Stimulated activated CD8-positive, alpha-beta memory T cell treated with anti-CD3 and anti-CD28 coated beads, Interleukin-7, amount 100 ng/mL, for 4 hours (primary cell): Measurements from ENCODE around the gene FLT3LG.
"Not testable (repeated sequence)": the region's sequence is repeated elsewhere in the genome, so short reads cannot be mapped to it uniquely, and the experiment has no call there.

ENCODE experiments used
- DNase-seq, 2 donors: peaks; one replicate each; pipeline ENCODE4 v3.0.0-alpha.2; 2020; ENCODE audit warnings: low read depth in 2 of 2

FLT3LG gene

DNA sequence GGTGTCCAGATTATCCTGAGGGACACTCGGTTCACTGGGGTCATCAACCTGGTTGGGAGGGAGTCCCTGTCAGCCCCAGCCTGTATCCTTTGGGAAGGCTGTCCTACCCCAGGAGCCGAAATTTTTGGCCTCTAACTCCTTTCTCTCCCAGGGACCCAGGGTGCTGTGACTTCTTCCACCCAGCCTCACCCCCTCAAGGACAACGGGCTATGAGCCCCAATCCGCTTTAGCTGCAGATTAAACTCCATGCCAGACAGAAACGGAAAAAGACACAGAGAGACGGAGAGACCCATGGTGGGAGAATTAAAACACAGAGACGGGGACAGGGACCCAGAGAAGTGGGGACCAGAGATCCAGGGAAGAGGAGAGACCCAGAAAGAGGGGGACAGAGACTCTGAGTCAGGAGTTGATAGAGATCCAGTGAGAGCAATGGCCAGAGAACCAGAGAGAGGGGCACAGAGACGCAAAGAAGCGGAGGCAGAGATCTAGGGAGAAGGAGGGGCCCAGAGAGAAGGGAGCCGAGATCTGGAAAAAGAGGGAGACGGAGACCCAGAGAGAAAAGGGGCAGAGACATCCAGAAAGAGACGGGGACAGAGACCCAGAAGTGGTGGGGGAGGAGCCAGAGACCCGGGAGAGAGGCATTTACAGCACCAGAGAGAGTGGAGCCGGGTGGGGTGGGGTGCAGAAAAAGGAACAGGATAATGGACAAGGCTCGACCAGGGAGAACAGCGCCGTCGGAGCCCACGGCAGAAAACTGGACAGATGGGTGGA, 33.4 kb upstream of the FLT3LG start:
- DNase-seq = no peak

DNA sequence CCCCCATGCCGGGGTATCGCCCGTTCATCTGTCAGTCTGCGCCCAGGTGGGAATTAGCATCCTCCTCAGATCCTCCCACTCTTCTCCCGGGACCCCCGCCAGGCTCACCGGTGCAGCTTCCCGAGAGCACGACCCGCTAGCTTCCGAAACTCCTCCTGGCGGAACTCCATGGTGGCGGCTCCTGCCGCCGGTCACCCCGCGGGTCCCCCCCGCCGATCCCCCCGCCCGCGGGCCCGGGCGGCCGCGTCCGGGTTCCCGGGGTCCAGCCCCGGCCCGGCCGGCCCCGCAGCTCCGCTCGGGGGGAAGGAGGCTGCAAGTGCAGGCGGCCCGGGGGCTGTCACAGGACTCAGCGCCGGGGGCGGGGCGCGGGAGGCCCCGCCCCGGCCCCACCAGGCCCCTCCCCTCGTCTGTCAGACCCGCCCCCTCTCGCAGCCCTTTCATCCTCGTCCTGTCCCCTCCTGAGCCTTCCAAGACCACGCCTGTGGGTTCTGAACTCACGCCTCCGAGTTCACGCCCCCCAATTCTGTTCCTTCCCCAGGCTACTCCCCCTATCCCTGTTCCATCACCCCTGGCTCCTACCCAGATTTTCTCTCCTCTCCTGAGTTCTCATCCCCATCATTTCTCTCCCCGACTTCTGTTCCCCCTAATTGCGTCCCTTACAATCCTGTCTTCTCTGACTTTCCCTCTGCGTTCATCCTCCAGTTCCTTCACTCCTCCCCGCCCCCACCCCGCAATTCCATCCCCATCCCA, 32.6 kb upstream of the FLT3LG start, which contains the start of gene SLC17A7:
Gene SLC17A7, minus strand, starts transcription at position 318 of the 750 bp plus-strand sequence. Its CDS starts 148 bp downstream, at position 170.
- no peak for DNase-seq

DNA sequence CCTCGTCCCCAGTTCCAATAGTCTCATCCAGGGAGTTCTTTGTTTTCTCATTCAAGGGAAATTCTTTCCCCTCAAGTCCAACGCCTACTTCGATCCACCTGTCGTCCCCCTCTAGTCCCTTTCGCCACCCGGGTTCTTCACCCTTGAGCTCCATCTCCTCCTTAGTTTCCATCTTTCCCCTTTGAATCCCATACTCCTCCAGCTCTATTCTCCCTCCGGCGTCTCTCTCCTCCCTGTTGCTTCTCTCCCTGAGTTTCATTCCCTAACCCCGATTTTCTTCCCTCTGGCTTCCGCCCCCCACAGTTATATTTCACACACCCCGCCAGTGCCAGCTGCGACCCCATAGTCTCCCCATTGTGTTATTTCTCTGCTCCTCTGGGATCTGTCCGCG, 32.1 kb upstream of the FLT3LG start:
- DNase-seq = no peak

DNA sequence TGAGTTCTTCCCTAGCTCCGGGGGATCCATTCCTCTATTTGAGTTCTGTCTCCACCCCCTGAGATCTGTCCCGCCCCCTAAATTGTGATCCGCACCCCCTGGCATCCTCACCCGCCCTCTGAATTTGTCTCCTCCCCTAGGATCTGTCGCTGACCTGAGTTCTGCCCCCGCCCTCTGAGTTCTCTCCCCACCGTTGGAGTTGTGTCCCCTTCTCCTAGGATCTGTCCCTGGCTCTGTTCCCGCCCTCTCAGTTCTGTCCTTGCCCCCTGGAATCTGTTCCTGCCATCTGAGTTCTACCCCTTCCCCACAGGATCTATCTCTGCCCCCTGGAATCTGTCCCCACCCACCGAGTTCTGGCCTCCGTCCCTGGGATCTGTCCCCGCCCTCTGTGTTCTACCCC, 31.7 kb upstream of the FLT3LG start:
- DNase-seq = no peak

DNA sequence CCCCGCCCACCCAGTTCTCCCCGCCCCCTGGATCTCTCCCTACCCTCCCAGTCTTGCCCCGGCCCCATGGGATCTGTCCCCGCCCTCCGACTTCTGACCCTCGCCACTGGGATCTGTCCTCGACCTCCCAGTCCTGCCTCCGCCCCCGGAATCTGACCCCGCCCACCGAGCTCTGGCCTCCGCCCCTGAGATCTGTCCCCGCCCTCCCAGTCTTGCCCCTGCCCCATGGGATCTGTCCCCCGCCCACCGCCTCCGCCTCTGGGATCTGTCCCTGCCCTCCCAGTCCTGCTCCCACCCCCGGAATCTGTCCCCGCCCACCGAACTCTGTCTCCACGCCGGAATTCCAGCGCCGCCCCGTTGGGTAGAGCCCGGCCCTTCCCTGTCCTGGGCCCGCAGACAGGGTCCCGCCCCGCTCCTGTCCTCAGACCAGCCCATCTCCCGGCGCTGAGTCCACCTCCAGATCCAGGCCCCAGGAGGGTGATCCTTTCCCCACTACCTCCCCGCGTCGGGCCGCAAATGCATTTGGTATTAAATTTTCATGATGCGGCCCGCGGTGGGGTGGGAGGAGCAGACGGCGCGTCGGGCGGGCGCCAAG, 31.1 kb upstream of the FLT3LG start:
- peak in 1 of 2 donors; percentile 39 for DNase-seq

DNA sequence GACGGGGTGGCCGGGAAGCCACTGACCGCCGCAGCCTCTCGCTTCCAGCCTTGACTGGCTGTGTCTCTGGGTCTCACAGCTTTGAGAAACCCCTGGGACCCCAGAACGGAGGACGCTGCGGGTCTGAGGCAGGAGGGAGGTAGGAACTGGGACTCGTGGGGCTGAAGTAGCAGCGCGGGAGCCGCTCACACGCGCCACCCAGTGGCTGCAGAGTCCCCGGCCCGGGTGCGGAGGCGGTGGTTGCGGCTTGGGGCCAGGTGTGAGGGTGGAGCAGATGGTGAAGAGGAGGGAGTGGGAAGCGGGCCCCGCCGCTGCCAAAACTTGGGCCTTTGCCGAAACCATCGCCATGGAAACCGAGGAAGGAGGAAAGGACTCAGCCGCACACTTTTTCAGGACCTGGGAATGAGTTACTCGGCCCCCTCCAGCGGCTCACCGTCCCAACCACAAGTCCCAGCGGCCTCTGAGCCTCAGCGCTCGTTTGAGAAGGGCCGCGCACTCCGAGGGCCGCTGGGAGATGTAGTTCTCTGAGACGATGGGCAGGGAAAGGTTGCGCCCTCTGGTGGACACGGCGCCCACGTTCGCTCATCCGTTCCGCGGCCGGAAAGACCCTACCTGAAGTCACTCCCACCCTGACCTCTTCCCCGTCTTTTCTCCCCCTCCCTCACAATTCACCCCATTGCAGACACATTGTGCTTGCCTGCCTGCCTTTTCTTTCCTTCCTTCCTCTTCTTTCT, 30.5 kb upstream of the FLT3LG start:
- DNase-seq = peak; percentile 87 to 88

DNA sequence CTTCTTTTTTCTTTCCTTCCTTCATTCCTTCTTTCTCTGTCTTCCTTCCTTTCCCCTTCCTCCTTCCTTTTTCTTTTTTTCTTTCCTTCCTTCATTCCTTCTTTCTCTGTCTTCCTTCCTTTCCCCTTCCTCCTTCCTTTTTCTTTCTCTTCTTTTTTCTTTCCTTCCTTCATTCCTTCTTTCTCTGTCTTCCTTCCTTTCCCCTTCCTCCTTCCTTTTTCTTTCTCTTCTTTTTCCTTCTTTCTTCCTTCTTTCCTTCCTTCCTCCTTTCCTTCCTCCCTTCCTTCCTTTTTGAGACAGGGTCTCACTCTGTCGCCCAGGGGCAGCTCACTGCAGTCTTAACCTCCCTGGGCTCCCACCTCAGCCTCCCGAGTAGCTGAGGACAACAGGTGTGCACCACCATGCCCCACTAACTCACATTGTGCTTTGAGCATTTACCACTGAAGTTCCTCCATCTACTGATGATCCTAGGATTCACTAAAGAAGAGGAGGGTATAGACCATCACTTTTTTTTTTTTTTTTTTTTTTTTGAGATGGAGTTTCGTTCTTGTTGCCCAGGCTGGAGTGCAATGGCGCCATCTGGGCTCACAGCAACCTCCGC, 29.8 kb upstream of the FLT3LG start:
- not testable (repeated sequence) for DNase-seq

DNA sequence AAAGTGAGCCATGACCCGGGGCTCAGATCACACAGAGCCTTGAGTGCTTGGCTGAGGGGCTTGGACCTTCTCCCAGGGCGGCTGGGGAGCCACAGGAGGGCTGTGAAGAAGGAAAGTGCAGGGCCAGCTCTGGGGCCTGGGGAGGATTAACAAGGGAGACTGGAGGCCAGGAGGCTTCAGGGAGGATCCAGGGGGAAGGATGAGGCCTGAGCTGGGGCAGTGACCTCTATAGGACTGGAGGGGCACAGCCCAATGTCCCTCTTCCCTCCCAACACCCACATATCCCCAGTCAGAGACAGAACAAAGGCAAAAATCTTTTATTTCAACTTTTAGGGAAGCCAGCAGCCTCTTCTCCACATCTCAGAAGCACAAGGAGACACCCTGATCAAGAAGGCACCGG, 28.0 kb upstream of the FLT3LG start:
- no peak for DNase-seq

DNA sequence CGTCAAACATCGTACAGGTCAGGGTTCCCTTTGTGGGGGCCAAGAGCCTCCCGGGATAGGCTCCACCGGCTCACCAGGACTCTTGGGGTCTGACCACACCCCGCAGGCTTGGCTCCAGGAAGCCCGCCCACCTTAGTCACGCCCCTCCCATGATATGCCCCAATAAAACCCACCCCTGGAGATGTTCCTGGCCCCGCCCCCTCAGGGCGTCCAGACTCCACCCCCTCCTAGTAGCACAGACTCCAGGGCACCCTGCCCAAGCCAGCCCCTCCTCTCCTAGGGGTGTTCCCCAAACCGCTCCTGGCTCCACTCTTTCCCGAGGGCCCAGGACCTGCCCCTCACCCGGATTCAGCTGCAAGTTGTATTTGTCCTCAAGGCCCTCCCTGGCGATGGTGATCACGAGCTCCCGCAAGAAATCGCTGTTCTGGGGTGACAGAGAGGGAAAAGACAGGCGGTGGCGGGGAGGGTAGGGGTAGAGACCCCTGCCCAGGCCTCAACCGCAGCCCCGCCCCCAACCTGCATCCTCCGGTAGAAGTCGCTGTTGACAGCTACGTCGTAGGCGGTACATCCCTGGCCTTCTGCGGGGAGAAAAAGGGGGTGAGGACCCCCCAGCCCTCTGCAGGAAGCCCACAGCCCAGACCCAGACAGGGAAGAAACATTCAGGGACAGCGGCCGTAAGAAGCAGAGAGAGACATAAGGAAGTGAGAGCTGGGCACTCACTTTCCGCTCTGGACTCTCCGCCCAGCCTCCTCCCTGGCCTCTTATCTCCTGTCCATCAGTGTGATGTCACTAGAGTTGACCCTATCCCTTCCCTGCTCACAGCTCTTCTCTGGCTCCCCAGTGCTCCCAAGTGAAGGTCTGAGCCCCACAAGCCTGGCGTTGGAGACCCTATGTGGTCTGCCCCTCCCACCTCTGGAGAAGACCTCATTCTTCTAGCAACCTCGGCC, 26.3 kb upstream of the FLT3LG start:
- no peak for DNase-seq

DNA sequence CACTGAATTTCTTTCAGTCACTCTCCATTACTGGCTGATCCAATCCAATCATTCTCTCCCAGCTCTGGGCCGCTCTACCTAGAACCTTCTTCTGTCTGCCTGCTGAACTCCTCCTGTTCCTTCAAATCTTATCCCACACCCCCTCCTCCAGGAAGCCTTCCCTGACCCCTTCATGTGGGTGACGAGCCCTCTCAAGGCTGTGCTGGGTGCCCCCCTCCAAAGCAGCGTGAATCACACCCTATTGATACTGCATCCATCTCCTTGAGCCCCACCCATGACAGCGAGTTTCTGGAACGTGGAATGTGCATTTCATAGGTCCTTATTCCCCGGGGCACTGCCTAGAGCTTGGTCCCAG, 25.6 kb upstream of the FLT3LG start:
- no peak for DNase-seq

DNA sequence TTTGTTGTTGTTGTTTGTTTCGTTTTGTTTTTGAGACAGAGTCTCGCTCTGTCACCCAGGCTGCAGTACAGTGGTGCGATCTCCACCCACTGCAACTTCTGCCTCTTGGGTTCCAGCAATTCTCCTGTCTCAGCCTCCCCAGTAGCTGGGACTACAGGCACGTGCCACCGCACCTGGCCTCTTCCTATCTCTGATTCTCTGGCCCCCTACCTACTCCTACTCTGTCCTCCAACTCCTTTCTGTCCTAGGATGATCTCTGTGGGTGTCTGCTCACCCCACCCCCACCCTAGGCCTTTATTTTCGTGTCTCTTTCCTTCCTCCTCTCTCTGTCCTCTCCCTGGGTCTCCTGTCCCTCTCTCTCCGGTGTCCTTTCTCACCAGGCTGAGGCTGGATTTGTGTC, 23.6 kb upstream of the FLT3LG start:
- no peak for DNase-seq

DNA sequence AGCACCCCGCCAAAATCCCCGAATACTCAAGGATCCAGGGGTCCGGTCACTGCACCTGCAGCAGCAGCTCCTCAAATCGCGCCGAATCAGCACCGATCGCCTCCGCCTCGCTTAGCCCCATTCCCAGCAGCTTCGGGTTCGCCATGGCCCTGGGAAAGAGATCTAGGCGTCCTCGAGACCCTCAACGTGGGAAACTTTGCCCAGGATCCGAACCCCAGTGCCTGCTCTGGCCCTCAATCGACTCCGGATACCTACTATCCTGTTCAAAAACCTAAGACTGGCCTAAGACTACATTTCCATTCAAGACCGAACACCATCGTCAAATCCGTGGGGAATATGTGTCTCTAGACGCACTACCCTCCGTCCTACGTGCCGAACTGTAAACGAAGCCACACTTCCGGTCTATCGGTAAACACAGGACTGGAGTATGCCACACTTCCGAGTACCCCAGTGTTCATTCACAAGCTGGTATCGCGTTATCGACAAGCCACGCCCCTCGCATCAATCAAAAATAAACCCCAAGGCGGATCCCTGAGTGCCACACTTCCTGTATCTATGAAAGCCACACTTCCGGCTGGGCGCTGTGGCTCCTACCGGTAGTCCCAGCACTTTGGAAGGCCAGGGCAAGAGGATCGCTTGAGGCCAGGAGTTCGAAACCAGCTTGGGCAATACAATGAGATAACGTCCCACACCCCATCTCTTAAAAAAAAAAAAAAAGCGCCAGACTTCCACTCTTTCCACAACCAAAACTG, 22.4 kb upstream of the FLT3LG start, which contains the start of gene PIH1D1:
Gene PIH1D1, minus strand, starts transcription at position 385 of the 752 bp plus-strand sequence. Its CDS starts 240 bp downstream, at position 145.
- peak; percentile 90 to 96 for DNase-seq

DNA sequence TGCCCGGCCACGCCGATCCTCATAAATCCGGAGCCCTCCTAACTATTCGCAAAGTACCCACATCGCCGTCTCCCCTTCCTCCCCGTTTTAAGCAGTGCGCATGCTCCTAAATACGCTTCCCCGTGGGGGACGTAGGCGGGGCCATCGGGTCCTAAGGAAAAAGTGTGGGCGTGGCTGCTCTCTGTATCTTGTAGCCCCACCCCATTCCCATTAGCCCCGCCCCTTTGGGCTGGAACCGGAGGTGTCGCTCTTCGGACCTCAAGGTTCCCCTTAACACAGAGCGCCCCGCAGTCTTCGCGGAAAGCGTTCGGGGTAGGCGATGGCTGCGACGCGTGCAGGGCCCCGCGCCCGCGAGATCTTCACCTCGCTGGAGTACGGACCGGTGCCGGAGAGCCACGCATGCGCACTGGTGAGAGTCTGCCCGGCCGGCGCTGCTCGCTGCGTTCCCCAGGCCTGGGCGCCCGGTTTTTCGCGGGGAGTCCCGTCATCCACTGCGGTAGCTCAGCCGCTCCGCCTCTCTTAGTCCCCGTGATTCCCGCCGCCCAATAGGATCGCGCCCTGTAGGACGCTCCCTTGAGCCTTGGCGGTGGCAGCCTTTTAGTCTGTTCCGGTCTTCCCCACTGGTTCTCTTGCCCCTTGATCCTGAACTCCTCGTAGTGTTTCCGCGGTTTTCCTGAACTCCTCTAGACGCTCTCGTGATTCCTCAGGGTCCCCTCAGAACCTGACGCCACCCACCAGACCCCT, 20.8 kb upstream of the FLT3LG start, which contains the start of gene ALDH16A1:
Gene ALDH16A1, plus strand, starts transcription at position 213 of the 744 bp plus-strand sequence. Its CDS starts 107 bp downstream, at position 320.
- peak; percentile 95 to 97 for DNase-seq

DNA sequence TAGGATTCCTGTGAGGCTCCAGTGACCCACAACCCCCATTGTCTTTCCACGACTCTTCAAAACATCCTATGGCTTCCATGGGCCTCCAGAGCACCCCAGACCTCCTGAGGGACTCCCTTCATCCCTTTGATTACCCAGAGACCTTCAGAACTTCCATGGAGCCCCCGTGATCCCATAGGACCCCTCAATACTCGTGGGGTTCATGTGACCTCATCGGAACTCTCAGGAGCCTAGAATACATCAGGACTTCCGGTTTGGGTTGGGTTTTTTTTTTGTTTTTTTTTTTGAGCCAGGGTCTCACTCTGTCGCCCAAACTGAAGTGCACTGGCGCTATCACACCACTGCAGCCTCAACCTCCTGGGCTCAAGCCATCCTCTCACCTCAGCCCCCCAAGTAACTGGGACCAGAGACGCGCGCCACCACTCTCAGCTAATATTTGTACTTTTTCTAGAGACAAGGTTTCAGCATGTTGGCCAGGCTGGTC, 20.2 kb upstream of the FLT3LG start:
- DNase-seq = no peak

DNA sequence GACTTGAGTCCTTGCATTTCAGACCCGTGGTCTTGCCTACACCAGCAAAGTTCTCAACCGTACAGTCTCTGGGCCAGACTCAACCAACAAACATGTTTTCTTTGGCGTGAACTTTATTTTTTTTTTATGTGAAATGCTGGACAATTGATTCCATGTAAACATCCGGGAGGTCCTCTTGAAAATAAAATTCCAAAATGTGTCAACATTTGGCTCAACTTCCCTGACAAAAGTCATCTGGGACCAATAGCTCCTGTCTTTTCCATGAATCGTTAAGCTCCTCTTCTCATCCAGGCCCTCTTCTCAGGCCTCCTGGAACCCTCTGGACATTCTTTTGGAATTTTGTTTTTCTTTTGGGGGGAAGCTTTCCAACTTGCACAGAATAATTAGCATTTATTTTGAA, 18.2 kb upstream of the FLT3LG start:
- no peak for DNase-seq

DNA sequence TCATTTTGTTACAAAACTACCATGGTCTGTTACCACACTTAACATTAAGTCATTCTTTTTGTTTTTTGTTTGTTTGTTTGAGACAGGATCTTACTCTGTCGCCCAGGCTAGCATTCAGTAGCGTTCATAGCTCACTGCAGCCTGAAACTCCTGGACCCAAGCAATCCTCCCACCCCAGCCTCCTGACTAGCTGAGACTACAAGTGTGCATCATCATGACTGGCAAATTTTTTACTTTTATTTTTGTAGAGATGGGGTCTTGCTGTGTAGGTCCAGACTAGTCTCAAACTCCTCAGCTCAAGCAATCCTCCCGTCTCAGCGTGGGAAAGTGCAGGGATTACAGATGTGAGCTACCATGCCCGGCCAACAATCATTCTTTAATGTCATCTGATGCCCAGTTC, 17.7 kb upstream of the FLT3LG start:
- DNase-seq = no peak

DNA sequence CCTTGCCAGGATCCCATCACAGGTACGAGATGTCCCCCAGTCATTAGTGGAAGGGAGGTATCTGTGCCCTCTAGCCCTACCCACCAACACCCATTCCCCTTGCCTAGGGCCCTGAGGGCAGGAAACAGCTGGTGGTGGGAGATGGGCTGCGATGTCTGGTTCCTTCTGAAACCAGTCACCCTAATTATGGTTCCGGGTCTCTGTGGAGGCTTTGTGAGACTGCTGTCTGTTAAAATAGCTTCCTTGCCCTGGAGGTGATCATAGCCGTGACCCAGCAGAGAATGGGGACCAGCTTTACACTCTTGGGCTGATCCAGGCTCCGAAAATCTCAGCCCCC, 15.5 kb upstream of the FLT3LG start:
- no peak for DNase-seq

DNA sequence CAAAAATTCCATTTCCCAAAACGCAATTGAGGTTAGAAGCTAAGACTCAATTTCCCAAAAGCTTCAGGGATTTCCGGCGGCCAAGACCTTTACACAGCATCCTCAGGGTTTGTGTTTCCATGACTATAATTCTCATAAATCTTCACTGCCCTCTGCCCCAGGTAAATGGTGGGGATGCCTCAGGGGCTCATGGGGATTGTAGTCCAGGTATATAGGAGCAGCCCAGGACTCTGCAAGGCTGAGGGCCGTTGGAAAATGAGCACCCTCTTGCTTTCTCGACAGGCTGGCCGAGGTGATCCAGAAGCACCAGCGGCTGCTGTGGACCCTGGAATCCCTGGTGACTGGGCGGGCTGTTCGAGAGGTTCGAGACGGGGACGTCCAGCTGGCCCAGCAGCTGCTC, 14.6 kb upstream of the FLT3LG start:
- no peak for DNase-seq

DNA sequence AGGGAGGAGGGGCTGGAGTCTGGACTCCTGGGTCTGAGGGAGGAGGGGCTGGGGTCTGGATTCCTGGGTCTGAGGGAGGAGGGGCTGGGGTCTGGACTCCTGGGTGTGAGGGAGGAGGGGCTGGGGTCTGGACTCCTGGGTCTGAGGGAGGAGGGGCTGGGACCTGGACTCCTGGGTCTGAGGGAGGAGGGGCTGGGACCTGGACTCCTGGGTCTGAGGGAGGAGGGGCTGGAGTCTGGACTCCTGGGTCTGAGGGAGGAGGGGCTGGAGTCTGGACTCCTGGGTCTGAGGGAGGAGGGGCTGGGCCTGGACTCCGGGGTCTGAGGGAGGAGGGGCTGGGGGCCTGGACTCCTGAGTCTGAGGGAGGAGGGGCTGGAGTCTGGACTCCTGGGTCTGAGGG, 12.9 kb upstream of the FLT3LG start:
- DNase-seq = not testable (repeated sequence)
